Stimulated activated CD4-positive, alpha-beta T cell treated with anti-CD3 and anti-CD28 coated beads, Interleukin-1b, Interleukin-23, amount 100 ng/mL, for 4 hours (primary cell): ENCODE measurements around the gene ZNF630.
"Not testable (repeated sequence)": the region's sequence is repeated elsewhere in the genome, so short reads cannot be mapped to it uniquely, and the experiment has no call there.

Source experiments
- DNase-seq, 2 donors: peaks; one replicate each; pipeline ENCODE4 v3.0.0-alpha.2; 2020; ENCODE audit warnings: low read depth in 2 of 2

ZNF630 gene

DNA sequence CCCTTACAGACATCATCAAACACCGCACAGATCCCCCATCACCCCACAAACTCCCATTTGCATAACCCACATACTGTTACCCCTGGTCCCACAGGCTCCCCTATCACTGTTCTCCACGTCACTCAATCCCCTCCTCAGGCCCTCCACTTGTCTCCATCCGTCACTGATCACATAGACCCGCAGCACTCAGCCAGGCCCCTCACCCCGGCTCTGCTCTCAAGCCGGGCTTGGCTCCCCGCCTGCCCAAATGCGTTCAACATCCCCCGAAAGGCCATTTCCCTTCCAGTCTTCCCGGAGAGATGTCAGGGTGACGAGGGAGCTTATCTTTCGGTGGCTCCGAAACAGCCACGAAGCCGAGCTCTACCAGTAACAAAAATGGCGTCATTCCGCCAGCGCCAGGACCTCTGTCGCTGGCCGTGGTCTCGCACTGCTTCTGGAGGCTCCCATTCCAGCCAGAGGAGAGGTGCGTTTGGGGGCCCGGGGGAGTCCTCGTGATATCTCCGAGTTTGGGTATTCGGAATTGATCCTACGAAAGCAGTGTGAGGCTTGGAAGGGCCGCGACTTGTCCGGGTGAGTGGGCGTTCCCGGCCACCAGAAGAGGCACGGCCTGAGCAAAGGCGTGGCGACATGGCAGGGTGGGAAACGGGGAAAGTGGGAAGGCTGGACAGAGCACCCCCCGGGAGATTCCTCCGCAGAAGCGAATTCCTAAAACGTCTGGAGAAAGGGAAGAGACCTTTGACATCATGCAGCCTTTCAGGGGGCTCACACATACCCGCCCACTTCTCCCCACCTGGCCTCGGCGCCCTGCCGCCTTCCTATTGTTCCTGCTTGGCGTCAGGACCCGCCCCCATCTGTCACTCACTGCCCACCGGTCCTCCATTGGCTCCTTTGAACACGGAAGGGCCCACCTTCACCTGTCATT is at the start of gene ZNF630:
Gene ZNF630 (minus strand): TSS at position 577 of the 922 bp plus-strand sequence. CDS start 4,754 bp downstream, outside the sequence.
- peak; percentile 42 to 44 for DNase-seq

GRCh38 chrX:48107717-48108116 is 36.3 kb upstream of the ZNF630 start:
- DNase-seq, result no peak

- no peak for DNase-seq
Measured at GRCh38 chrX:48102874-48103374, 31.5 kb upstream of the ZNF630 start.

DNA sequence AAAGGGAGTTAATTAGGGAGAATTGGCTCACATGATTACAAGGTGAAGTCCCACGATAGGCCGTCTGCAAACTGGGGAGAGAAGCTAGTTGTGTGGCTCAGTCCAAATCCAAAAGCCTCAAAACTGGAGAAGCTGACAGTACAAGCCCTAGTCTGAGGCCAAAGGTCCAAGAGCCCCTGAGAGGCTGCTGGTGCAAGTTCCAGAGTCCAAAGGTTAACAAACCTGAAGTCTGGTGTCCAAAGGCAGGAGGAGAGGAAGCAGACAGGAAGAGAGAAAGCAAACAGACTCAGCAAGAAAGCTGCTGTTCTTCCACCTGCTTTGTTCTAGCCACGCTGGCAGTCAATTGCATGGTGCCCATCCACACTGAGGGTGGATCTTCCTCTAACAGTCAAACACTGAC is 30.0 kb upstream of the ZNF630 start:
- DNase-seq, result no peak

GRCh38 chrX:48092558-48092957 is 21.1 kb upstream of the ZNF630 start:
- DNase-seq, result not testable (repeated sequence)

DNA sequence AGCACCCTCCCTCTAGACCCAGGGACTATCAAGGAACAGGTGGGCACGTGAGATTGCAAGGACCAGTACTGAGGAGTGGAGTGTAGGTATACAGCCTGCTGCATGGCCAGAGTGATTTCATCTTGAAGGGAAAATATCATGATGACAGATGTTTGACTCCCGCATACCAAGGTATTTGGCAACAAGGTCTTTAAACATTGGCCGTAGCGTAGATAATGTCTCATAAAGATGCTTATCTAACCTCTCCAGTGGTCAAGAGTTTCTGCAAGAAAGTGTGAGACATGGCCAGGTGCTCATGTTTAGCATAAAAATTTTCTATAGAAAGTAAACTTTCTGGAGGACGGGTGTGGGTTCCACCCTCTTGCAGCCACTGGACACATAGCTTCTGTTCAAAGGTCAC is 18.7 kb upstream of the ZNF630 start:
- DNase-seq, result no peak

GRCh38 chrX:48086082-48086481 is 14.6 kb upstream of the ZNF630 start:
- no peak for DNase-seq

DNA sequence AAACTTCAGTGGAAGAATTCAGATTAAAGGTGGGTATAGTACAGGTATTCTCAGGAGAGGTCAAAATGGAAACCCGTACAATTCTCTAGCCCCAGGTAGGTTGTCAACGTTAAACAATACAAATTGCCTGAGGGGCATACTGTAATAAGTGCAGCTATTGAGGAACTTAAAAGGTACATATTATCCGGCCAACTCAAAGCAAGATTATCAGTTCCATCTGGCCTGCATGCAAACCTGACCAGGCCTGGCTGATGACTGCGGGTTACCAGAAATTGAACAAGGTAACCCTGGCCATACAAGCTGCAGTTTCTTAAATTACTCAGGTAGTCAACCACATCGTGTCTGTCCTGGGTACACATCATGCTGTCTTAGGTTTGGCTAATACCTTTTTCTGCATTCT is 12.3 kb upstream of the ZNF630 start:
- no peak for DNase-seq

DNA sequence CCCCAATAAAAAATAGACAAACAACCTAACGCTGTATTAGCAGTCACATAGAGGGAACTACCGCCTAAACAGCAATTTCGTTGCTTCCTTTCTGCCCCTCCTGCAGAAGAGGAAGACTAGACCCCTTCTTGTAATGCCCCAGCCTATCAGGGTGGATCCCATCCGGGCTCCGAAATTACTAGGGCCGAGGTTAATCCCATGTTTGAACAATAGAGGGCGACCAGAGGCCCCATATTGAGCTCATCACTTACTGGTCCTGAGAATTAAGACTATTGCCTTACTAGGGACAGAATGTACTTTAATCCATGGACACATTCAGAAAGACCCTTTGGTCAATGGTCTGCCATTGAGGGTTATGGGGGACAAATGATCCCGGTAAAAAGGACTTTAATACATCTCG is 11.8 kb upstream of the ZNF630 start:
- DNase-seq, result peak in 1 of 2 donors; percentile 13

DNA sequence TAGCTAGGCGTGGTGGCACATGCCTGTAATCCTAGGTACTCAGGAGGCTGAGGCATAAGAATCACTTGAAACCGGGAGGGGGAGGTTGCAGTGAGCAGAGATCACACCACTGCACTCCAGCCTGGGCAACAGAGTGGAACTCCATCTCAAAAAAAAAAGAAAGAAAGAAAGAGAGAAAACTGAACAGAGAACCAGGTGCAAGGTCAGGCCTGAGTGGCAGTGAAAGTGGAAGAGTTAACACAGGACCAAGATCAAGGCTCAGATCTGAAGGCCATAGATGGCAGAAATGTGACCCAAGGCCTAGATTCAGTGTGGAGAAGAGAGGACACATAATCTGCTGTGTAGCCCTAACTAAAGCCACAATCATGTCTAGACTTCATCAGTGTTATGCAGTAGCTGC is 4.9 kb upstream of the ZNF630 start:
- DNase-seq, result no peak

- no peak for DNase-seq
Measured at GRCh38 chrX:48071986-48072605, 656 bp upstream of the ZNF630 start.

GRCh38 chrX:48068096-48068887 is 3.1 kb downstream of the ZNF630 start:
- no peak for DNase-seq

DNA sequence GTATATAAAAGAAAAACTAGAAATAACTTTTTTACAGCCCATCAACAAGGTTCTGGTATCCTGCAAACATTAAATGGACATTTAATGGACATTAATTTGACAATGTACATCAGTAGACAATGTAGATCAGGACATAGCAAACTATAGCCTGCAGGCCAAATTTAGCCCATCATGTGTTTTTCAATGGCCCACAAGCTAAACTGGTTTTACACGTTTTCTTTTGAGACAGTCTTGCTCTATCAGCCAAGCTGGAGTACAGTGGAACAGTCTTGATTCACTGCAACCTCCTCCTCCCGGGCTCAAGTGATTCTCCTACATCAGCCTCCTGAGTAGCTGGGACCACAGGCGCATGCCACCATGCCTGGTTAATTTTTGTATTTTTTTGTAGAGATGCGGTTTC is 7.2 kb downstream of the ZNF630 start:
- DNase-seq, result no peak

DNA sequence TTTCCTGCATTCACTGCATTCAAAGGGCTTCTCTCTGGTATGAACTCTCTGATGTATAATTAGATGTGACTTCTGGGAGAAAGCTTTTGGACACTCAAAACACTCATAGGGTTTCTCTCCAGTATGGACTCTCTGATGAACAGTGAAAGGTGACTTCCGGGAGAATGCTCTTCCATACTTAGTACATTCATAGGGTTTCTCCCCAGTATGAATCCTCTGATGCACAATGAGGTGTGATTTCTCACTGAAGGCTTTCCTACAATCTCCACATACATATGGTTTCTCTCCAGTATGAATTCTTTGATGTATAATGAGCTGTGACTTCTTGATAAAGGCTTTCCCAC is 12.2 kb downstream of the ZNF630 start:
- no peak for DNase-seq

DNA sequence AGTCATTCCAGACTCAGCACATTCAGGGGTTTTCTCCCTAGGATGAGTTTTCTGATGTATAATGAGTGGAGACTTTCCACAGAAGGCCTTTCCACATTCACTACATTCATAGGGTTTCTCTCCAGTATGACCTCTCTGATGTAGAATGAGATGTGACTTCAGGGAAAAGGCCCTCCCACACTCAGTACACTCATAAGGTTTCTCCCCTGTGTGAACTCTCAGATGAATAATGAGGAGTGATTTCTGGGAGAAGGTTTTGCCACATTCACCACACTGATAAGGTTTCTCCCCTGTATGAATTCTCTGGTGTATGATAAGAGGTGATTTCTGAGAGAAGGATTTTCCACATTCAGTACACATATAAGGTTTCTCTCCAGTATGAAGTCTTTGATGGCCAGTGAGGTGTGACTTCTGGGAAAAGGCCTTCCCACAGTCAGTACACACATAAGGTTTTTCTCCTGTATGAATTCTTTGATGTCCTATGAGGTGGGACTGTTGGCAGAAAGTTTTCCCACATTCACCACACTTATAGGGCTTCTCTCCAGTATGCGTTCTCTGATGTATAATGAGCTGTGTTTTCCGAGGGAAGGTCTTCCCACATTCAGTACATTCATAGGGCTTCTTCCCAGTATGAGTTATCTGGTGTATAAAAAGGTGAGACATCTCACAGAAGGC is 12.7 kb downstream of the ZNF630 start:
- DNase-seq, result no peak

DNA sequence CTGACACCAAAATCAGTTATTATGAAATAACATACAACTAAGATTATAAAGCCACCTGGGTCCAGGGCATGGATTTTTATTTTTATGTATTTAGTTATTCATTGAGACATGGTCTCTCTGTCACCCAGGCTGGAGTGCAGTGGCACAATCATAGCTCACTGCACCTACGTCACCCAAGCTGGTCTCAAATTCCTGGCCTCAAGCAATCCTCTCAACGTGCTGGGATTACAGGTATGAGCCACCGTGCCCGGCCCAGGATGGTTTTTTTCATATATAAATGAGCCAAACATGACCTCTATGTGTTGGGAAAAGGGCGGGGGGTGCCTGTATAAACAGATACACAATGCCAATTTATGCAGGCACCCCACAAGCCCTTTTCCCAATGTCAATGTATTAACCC is 24.6 kb downstream of the ZNF630 start:
- DNase-seq, result no peak

GRCh38 chrX:48045410-48046311 is 25.8 kb downstream of the ZNF630 start:
- DNase-seq, result no peak

DNA sequence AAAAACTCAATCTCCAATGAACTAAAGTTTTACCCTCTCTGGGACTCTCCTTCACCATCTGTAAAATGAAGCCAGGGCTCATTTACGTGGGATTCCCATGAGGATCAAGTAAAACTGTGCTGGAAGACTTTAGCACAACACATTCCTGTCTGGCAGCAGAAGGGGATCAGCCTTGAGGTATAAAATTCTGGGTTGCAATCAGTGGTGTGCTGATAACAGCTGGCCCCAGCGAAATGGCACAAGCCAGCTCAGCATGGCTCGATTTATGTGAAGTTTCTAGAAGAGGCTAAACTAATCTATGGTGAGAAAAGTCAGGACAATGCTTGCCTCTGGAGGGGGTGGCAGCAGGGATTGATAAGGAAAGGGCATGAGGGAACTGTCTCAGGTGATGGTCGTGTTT is 28.4 kb downstream of the ZNF630 start:
- no peak for DNase-seq

DNA sequence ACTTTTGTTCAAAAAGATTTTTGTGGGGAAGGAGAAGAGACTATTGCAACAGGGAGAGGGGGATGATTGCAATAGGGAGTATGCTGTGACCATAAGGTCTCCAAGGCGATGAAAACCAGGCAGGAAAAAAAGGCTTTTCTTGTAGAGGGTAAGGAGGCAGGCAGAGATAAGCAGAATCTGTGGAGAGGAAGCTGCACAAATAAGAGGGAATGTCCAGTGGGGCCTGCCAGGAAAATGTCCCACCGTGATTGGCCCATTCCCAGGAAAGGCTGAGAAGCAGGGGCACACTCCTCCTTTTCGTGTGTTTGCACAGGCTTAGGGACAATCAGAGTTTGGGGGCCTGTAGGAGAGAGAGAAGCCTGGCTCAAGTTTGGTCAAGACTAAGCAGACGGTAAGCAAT is 35.5 kb downstream of the ZNF630 start:
- DNase-seq, result no peak

GRCh38 chrX:48030641-48031173 is 40.7 kb downstream of the ZNF630 start:
- not testable (repeated sequence) for DNase-seq
